Umbilical cord (tissue), 2 donors: ENCODE results near the gene XIRP2. TPM values are rescaled to one million over a fixed set of nuclear protein-coding genes. Genes with fewer than 3 reads are reported as not detected.

Experiments
- DNase-seq: peaks from one replicate; pipeline ENCODE4 v3.0.0-alpha.2; 2015; ENCODE audit warnings: low spot score
- total RNA-seq: library from RNA; depleted of rRNA; stranded (reverse); fragments of >200 nt; gene quantifications from one replicate; pipeline ENCODE4 v1.2.3, GENCODE V29; 2014; ENCODE audit warnings: low replicate concordance; ENCODE audit not compliant: insufficient read depth

Gene XIRP2
- total RNA-seq, 1 donor from 2014 or later = 14.7 TPM

DNA sequence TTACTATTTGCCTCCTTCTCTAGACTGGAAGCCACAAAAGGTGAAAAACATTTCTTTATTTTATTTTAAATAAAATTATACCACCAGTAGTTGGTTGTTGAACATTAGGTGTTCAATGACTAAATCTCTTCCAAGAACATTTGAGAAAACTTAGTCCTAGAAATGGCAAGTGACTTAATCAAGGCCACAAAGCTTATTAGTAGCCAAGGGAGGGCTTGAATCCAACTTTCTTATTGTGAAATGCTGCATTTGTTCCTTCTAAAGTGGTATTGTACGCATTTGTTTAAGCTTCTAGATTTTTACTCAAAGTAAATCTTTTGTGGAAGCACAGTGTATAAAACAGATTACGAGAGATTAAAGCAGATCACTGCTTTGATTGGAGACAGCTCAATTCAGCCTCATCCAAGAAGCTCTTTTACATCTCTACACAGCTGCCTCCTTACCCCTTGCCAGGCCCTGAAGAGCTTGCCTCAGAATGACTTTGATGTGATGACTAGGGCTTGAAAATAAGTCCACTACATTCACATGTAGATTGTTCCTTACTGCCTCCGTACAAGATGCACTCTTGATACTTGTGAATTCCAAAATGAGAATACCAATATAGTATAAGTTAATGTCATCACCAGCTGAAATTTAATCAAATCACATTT, 244.8 kb downstream of the XIRP2 start:
- DNase-seq = no peak

DNA sequence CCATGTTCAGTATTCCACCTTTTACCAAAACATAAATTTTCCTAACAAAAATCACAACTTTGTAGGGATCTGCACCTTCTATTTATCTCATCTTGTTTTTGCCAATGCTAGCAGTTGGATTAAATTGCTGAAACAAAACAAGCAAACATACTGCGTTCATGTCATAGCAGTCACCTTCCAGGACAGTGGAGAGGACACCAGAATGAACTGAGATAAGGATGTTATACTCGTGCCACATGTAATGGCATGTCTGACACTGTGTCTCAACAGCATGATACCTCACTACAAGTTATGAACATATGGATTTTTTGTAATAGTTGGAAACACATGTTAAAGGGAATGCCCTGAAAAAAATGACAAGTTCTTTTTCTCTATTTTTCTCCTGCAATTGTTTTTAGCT, 245.3 kb downstream of the XIRP2 start:
- DNase-seq = no peak

DNA sequence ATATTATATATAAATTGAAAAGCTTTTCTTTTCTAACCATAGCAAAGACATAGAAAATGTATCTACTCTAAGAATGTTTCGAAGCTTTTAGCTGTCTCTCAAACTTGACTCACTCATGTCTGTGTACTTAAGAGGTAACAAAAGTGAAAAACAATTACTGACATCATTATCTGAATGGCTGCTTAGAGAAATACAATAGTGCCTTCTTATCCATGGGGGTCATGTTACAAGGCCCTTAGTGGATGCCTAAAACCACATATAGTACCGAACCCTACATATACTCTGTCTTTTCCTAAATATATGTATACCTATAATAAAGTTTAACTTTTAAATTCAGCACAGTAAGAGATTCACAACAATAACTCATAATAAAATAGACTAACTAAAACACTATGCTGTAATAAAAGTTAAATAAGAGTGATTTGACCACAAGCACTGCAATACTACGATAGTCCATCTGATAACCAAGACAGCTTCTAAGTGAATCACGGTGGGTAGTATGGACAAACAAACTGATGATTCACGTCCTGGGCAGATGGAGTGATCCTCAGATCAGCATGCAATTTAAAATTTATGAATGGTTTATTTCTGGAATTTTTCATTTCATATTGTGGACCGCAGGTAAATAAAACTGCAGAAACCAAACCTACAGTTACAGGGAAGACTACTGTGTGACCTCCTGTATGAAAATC, 246.2 kb downstream of the XIRP2 start:
- DNase-seq = no peak

DNA sequence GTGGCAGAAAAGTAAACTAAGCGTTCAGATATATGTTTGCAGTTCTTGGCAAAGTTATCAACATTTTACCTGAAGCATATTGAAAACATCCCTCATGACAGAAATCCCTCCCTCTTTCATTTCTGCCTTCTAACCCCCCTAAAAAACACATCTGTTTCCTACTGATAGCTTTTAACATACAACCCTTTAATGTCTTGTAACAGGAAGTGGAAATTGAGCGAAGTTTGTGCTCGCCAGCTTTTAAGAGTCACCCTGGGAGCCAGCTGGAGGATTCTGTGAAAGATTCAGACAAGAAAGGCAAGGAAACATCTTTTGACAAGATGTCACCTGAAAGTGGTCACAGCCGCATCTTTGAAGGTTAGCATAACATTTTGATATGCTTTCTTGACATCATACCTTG, 247.4 kb downstream of the XIRP2 start:
- DNase-seq = no peak

DNA sequence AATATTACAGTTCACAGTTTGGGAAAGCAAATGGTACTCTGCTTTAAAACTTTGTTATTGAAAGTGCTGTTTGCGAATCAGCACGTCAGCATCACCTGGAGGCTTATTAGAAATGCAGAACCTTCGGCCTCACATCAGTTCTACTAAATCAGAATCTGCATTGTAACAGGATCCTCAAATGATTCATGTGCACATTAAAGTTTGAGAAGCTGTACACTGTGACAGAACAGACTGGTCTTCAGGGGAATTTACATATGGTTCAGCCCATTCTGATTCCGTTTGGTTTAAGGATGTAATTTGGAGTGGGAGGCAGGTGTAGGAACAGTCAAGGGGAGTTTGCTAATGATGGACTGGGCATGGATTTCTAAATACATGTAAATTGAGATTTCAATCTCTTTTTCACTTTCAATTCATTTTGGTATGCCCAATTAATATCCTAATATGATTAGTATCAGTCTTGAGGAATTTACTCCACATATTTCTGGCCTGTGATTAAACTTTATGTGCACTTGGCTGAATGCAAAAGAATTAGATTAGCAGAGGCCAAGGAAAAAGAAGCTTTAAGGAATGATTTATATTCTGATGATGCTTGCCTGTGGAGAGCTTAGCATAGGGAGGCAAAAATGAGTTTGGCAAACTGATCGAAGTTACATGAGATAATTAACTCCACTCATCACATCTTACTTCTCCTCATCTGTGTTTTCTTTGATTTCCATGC, 248.8 kb downstream of the XIRP2 start:
- no peak for DNase-seq

DNA sequence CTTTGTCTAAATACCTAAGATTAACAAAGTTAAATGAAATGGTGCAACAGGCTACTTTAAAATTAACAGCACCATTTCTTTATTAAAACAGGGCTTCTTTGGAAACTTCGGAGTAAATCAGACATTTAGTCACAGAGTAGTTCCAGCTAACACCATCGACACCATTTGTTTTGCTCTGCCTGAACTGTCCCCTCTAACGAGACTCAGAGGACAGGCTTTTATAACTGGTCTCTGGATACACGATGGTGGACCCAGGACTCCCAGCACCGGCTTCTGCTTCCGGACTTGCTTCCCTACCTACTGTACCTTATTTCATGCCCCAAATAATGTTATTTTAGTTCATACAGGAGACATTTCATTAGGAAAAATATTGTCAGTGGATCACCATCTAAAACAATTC, 252.1 kb downstream of the XIRP2 start:
- DNase-seq = no peak

DNA sequence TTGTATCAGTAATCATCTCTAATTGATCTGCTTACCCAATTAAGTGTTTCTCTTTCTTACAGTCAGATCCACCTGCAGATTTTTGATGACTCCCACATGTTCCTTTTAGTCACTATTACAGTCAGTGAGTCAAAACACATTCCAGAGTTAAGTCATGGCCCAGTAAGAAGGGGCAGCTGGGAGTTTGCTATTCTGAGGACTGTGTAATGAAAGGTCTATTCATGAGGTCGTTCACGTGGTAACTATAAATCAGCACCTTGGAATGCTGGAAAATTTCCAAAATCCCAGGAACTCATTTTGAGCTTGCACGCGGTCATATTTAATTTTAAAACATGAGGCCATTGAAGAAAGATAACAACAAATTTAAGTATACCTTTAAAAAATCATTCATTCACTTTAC, 252.5 kb downstream of the XIRP2 start:
- peak; percentile 19 for DNase-seq

DNA sequence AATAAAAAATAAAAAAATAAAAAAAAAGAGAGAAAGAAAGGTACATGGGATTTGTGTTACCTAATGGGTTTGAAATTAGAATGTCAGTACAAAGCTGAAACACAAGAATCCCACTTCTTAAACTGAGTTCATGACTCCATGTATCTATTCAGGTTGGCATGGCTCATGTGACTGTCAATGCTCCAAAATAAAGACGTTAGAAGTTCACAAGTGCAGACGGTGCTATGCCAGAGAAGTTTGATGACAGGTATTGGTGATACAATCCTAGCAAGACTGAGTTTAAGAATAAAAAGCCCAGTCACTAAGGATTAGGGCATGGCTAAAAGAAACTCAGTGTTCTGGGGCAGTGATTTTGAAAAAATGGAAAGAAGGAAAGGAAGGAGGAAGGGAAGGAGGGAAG, 254.3 kb downstream of the XIRP2 start:
- DNase-seq = no peak

DNA sequence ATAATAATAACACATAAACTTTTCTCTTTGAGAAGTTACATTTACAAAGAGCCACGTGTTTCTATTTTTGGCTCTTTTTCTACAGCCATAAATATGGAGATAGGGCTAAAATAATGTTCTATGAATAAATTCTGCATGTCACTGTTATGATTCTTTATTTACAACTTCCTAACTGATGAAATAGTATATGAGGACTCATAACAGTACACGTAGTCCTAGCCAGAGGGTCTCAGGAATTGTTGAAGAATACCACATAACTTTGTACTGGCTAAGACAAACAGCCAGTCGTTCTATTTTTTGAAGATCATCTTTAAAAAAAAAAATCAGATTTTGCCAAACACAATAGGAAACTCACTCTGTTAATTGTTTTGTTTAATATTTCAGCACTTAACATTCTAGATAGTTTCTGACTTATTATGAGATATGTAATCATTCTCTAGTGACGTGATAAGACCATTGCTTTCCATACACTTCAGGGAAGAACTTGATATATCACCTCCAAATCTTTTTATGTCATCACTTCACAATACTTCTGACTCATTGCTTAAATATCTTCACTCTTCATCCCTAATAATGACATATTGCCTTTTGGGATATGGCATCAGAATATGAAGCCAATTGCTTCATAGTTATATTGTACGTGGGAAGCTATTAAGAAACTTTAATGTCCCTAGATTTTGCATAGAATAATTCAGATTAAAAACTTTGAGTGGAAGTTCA, 256.1 kb downstream of the XIRP2 start:
- no peak for DNase-seq

DNA sequence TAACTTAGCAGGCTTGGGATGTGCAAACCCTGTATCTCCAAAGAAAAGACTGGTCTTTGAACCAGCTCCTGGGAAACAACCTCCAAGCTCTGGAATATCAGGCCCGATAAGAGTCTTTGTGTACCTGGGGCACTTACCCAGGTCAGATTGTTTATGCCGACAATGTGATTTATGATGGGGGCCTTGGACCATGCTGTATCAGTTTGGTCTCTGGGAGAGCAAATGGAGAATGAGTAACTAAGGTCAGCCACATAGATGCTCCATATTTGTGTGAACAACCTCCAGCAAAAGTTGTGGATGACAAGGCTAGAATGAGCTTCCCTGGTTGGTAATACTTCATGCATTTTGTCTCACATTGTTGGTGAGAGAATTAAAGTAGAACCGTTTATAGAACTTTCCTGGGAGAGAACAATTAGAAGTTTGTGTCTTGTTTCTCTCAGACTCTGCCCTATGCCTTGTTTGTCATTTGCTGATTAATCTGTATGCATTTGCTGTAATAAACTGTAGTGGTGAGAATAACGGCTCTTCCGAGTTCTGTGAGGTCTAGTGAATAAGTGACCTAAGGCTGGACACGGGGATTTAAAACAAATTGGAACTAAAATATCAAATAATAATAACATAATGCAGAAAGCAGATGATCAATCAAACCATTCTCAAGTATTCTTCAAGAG, 259.1 kb downstream of the XIRP2 start:
- no peak for DNase-seq

DNA sequence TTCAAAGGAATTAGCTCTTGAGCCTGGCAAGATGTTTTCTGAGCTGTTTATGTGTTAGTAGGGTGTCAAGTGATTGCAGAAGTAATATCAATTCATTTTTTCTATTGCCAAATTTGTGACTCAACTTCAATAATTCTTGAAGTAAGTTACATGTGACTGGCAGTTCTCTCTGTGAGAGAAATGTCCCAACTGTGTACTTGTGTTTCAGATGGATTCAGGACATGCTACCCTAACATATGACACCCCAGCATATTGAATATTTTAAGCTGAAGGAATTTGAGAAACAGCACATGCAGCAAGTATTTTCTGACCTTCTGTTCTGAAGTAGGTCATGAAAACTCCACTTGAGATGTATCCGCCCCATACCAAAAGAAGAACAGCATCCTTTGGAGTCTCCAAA, 263.6 kb downstream of the XIRP2 start:
- DNase-seq = no peak

DNA sequence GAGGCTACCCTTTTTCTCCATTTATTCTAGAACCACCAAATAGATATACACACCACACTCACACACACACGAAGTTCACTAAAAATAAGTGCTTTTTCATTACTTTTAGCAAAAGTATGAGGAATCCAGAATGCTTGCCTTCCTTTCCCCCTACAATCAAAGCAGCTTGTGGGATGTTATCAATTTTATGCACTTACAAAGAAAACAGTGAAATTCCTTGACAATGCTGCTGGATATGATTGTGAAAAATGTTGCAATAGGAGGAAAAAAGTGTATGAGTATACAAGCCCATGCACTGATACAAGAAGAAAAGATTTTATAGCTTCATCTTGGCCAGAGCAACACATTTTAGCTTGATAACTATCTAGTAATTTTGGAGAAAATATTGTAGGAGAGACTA, 269.2 kb downstream of the XIRP2 start:
- DNase-seq = no peak

DNA sequence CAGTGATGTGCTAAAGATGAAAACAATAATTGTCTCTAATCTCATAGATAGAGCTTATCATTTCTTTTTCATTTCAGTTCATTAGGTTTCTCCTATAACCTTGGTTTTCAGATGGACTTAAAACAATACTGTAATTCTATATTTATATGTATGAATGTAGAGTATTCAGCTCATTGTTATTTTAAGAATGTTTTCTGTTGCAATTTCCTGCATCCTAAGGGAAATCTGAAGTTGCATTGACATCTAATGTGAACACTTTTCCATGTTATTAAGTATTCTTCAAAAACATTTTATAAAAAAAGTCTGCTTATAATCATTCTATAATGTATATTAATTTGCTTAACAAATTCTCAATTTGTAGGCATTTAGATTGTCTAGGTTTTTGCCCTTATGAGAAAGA, 288.9 kb downstream of the XIRP2 start:
- no peak for DNase-seq

DNA sequence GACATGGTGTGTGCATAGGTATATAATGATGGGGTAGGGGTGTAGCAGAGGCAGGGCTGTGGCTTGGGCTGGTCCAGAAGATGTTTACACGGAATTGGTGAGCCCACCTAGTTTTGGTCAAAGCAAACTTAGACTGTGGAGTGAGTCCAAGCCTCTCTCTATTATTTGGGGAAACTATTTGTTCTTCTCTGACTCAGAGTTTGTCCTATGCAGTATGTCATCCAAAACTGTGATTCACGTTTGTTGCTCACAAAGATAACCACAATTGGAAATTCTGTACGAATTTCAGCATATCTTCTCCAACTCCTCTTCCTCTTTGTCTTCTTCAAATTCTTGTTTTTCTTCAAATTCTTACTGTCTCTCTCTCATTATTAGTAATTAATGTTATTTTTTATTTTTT, 292.9 kb downstream of the XIRP2 start:
- no peak for DNase-seq

DNA sequence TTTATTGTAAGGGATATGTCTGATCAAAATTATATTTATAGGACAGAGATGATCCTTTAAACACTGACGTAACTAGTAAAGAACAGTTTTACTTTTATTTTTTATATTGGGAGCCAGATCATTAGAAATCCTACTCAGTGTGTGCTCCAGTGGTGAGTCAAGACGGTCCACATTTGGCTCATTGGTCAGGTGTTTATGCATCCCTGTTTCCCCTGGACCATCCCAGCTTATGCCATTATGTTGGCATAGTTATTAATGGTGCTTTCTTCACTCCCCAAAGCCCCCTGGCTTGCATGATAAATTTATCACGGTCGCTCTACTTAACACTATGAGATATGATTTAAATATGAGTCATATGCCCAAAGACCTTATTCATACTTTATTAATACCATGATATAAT, 293.4 kb downstream of the XIRP2 start:
- DNase-seq = no peak

DNA sequence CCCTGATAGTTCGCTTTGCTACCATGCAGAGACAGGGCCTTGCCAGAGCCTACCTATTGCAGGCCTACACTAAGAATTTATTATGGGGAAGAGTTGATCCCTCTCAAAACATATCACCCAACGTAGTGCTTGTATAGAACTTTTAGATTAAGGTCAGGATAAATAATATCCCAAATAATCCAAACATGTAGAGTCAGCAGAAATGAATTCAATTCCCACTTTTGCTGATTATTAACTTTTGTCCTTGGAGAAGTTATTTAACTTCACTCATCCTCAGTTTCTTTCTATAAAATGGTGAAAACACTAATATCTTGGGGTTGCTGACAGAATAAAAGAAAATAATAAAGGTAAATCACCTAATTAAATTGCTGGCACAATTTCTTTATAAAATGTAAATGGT, 294.1 kb downstream of the XIRP2 start:
- DNase-seq = no peak

DNA sequence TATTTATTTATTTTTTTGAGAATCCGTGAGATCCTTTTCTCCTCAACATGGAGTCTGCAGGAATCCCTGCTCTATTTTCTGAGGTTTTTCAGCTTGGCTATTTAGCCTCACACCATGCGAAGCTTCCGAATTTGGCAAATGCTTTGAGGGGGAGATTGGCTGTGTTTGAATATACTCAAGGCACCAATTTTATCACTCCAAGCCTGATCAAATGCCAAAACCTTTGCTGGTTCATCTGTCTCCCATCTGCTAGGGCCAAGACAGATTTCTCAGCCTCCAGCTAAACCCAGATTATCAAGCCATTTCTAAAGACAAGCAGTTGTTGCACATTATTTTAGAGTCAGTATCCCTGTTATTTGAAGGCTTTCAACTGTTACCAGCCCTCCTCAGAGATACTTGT, 295.7 kb downstream of the XIRP2 start:
- DNase-seq = no peak

DNA sequence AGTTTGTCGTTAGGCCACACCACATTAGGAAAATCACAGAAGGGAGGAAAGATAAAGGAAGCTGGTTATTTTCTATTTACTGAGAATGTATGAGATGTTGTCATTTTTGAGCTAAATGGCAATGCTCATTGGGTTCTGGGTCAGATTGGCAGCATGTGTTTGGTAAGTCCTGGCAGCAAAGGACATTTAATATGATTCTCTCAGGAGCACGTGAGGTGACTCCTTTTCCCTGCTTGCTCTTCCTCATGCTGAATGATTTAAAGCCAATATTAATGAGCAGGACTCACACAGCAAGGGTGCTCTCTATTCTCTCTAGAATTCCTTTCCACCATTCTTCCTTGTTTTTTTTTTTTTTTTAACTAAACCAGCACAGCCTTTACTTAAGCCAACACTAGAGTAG, 298.2 kb downstream of the XIRP2 start:
- no peak for DNase-seq

DNA sequence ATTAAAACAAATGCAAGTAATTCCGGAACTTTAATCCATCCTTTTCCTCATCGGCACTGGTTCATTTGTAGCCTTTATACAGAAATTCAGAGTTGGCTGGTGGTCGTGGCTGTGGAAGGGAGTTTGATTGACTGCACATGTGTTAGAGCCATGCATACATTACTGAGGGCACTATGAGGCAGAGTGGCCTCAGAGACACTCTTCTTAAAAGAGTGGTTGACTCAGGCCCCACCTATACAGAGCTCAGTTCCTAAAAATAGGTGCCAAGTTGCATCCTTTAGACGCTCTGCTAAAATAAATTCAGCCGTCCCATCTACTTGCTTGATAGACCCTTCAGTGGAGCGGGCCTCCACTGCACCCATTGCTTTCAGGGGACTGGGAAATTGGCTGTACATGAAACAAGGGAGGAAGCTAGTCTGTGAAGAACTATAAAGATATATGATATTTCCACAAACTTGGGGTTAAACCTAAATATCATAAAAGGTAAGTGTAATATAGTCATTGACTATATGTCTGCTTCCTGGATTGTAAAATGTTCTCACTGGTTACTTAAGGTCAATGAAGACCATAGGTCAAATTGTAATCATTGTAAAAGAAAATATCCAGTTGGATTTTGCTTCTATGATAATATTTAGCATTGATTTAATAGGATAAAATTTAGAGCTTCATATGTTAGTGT, 298.9 kb downstream of the XIRP2 start:
- no peak for DNase-seq

DNA sequence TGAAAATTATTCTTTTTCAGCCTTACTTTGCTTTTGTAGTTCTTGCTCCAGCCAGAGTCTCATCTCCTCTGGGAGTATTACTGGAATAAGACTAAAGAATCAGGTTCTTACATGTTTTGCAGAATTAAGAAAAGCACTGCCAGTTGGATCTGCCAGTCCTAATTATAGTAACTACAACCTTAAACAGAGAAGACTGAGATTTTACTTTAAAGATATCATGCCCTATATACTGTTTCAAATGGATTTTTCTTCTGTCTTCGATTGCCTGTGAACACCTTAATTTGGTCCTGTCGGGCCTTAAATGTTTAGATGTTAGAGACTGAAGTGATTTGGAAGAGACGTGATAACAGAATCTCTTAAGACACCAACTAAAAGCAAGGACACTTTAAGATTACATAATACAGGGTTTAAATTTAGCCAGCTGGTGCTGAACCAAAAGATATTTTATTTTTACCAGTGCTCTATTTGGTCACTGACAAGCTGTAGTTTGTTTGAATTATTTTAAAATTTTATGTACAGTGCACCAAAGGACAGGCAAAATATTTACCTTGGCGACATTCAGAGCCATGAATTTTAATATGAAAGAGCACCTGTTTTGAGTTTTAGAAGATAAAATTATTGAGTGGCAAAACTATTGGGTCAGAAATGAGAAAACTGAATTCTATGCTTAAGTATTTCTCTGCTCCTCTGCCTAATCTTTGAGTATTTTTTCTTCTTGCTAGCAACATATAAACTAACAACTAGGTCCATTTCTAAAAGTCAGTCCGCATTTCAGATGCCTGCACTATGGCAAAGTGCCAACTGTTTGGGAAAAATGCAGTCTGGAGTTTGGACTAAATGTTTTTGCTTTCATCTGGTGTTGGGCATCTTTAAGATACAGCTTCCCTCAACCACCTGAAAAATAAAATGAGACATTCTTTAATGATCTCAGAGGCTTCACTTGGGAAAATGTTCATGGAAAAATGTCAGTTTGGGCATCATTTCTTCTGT, 300.0 kb downstream of the XIRP2 start:
- DNase-seq = peak; percentile 73
